Measurements from ENCODE around the gene ODF2L.

DNA sequence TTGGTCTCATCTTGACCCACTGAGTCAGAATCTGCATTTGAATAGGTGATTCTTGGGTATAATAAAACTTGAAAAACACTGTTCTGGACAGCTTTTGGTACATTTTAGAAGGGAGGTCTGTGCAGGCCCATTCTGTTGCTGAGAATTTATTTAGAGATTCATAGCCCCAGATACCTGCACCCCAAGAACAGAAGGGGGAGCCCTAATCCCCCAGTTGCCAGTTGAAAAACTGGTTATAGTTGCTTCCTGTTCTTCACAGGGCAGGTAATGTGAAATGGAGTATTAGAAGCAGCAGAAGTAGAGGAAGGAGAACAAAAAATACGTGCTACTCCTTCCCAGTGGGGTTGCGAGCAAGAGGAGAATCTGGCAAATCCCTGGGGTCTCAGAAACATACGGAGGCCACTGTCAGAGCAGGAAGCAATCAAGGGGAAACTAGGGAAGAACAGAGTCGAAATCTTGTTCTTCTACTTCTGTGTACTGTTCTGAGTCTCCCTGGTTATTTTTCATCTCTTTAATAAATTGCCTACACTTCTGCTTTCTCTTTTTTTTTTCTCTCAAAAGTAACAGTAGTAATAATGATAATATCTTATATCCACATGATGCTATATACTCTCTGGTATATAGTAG lies 23.3 kb upstream of the ODF2L start:
- TF ChIP-seq ZNF558 (tag by site-specific recombination; IDR thresholded peaks at IDR 0.05) (no peak), ZNF585B (tag by site-specific recombination; IDR thresholded peaks at IDR 0.05) (no peak), SP2 (tag by site-specific recombination; IDR thresholded peaks at IDR 0.05) (no peak), CTCF (tag by site-specific recombination; IDR thresholded peaks at IDR 0.05) (peak; percentile 51; the same call in 1 of the 2 replicates), SETDB1 (IDR thresholded peaks at IDR 0.05; ENCODE audit: insufficient read length, low read length) (no peak), ZNF776 (tag by site-specific recombination; IDR thresholded peaks at IDR 0.05; ENCODE audit: borderline replicate concordance) (no peak), ZNF768 (tag by site-specific recombination; IDR thresholded peaks at IDR 0.05) (no peak), ZNF843 (tag by site-specific recombination; IDR thresholded peaks at IDR 0.05) (no peak), ZNF600 (tag by site-specific recombination; IDR thresholded peaks at IDR 0.05) (no peak)
- TF ChIP-seq, protein P1, sequence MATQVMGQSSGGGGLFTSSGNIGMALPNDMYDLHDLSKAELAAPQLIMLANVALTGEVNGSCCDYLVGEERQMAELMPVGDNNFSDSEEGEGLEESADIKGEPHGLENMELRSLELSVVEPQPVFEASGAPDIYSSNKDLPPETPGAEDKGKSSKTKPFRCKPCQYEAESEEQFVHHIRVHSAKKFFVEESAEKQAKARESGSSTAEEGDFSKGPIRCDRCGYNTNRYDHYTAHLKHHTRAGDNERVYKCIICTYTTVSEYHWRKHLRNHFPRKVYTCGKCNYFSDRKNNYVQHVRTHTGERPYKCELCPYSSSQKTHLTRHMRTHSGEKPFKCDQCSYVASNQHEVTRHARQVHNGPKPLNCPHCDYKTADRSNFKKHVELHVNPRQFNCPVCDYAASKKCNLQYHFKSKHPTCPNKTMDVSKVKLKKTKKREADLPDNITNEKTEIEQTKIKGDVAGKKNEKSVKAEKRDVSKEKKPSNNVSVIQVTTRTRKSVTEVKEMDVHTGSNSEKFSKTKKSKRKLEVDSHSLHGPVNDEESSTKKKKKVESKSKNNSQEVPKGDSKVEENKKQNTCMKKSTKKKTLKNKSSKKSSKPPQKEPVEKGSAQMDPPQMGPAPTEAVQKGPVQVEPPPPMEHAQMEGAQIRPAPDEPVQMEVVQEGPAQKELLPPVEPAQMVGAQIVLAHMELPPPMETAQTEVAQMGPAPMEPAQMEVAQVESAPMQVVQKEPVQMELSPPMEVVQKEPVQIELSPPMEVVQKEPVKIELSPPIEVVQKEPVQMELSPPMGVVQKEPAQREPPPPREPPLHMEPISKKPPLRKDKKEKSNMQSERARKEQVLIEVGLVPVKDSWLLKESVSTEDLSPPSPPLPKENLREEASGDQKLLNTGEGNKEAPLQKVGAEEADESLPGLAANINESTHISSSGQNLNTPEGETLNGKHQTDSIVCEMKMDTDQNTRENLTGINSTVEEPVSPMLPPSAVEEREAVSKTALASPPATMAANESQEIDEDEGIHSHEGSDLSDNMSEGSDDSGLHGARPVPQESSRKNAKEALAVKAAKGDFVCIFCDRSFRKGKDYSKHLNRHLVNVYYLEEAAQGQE (tag by site-specific recombination; IDR thresholded peaks at IDR 0.05): no peak
- TF ChIP-seq, protein P2, sequence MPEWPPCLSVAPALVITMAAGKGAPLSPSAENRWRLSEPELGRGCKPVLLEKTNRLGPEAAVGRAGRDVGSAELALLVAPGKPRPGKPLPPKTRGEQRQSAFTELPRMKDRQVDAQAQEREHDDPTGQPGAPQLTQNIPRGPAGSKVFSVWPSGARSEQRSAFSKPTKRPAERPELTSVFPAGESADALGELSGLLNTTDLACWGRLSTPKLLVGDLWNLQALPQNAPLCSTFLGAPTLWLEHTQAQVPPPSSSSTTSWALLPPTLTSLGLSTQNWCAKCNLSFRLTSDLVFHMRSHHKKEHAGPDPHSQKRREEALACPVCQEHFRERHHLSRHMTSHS (tag by site-specific recombination; IDR thresholded peaks at IDR 0.05): no peak
